OCI-LY7 (cell line): ENCODE results near the gene SFI1. TPM values are rescaled to one million over a fixed set of nuclear protein-coding genes. Genes with fewer than 3 reads are reported as not detected.
"Not testable (repeated sequence)": the region's sequence is repeated elsewhere in the genome, so short reads cannot be mapped to it uniquely, and the experiment has no call there.

Source experiments
- BruUV-seq: library from RNA; stranded (reverse); fragments of 400-500 nt; replicated peaks from 2 replicates; lab custom pipeline; 2021; lab: Mats Ljungman, UMichigan
- CTCF ChIA-PET: fragments of 300-600 bp; sonication (Branson Sonifier 250); formaldehyde crosslinking; loops from one replicate; lab custom pipeline; 2022; ENCODE audit warnings: antibody characterized with exemption; ENCODE audit not compliant: unreplicated experiment; lab: Charles Lee
- POLR2A ChIA-PET: fragments of 300-600 bp; sonication (Branson Sonifier 250); formaldehyde crosslinking; loops from one replicate; lab custom pipeline; 2022; ENCODE audit warnings: antibody characterized with exemption; lab: Charles Lee
- DNase-seq: peaks from one replicate; pipeline ENCODE4 v3.0.0-alpha.2; 2015; ENCODE audit warnings: low spot score
- H2AFZ ChIP-seq: fragments of 200-600 bp; sonication (generic), shearing (Covaris generic); 2 replicates; pipeline ENCODE4 v1.6.1; 2014; ENCODE audit warnings: mild to moderate bottlenecking, antibody characterized with exemption, low read length, moderate library complexity
- H3K27ac ChIP-seq: fragments of 200-600 bp; sonication (generic); 2 replicates; pipeline ENCODE4 v1.5.1; 2014; ENCODE audit warnings: mixed run types, low read depth, mild to moderate bottlenecking, moderate library complexity, low read length, inconsistent platforms; ENCODE audit not compliant: poor library complexity, severe bottlenecking
- H3K36me3 ChIP-seq: fragments of 200-600 bp; sonication (generic); 2 replicates; pipeline ENCODE4 v1.6.1; 2014; ENCODE audit warnings: mild to moderate bottlenecking, antibody characterized with exemption, low read length, moderate library complexity, mixed read lengths; ENCODE audit not compliant: insufficient read depth
- H3K4me1 ChIP-seq: fragments of 200-600 bp; sonication (generic); 2 replicates; pipeline ENCODE4 v1.5.1; 2014; ENCODE audit warnings: mild to moderate bottlenecking, low read length; ENCODE audit not compliant: insufficient read depth, poor library complexity, severe bottlenecking
- H3K4me2 ChIP-seq: fragments of 200-600 bp; sonication (generic); 2 replicates; pipeline ENCODE4 v1.6.1; 2014; ENCODE audit warnings: mild to moderate bottlenecking, low read length
- H3K4me3 ChIP-seq: fragments of 200-600 bp; sonication (generic); 2 replicates; pipeline ENCODE4 v1.5.1; 2014; ENCODE audit warnings: mild to moderate bottlenecking, low read depth, low read length; ENCODE audit not compliant: poor library complexity, severe bottlenecking
- H3K79me2 ChIP-seq: fragments of 200-600 bp; sonication (generic); 2 replicates; pipeline ENCODE4 v1.6.1; 2016; ENCODE audit warnings: low read depth, mild to moderate bottlenecking, low read length, moderate library complexity, mixed read lengths; ENCODE audit not compliant: insufficient read depth
- H3K9me2 ChIP-seq: fragments of 200-600 bp; sonication (generic); 2 replicates; pipeline ENCODE4 v1.6.1; 2016; ENCODE audit warnings: mild to moderate bottlenecking, low read length, mixed read lengths; ENCODE audit not compliant: insufficient read depth
- H3K9me3 ChIP-seq: fragments of 200-600 bp; sonication (generic); 2 replicates; pipeline ENCODE4 v1.6.1; 2014; ENCODE audit warnings: mild to moderate bottlenecking, mixed run types, low read length, mixed read lengths
- H4K20me1 ChIP-seq: fragments of 200-600 bp; sonication (generic); 2 replicates; pipeline ENCODE4 v1.6.1; 2014; ENCODE audit warnings: mild to moderate bottlenecking, antibody characterized with exemption, low read length, moderate library complexity, mixed read lengths; ENCODE audit not compliant: insufficient read depth
- EZH2phosphoT487 ChIP-seq: fragments of 200-600 bp; sonication (generic); IDR thresholded peaks from 2 replicates; pipeline ENCODE4 v1.6.1; 2018; ENCODE audit warnings: low read depth, borderline replicate concordance, mild to moderate bottlenecking, mixed run types, antibody characterized with exemption, low read length, moderate library complexity, mixed read lengths
- intact Hi-C: fragments of 100-400 bp; cut with micrococcal nuclease; formaldehyde crosslinking; loops from one replicate; pipeline ENCODE4 v1.10.0; 2022; ENCODE audit not compliant: unreplicated experiment
- total RNA-seq, 2 experiments: library from RNA; depleted of rRNA in 1 of 2; stranded (reverse); fragments of >200 nt in 1 of 2; shearing (Covaris generic) in 1 of 2; gene quantifications; 2 replicates each; pipeline ENCODE4 v1.2.3, GENCODE V29; 2014 to 2022
- TF ChIP-seq, protein P1 (sequence below): fragments of 200-600 bp; sonication (generic); conservative IDR thresholded peaks from 2 replicates; pipeline ENCODE4 v1.5.1; 2014; ENCODE audit warnings: mild to moderate bottlenecking, antibody characterized with exemption, low read length, moderate library complexity, mixed read lengths

Gene SFI1
- total RNA-seq, 2 experiments from 2014 or later = 72.6 to 132 TPM

- no peak overlapping the region for H3K27ac ChIP-seq
- ChIA-PET CTCF (no interaction called here), POLR2A (interaction anchor here (1.0 kb wide), 1 partner anchor 10 kb away, joined by 4 read pairs; no protein-coding TSS in a partner anchor)
- no peak overlapping the region for H2AFZ ChIP-seq
- peaks cover 4% of the 10 kb centered on the region for H3K4me1 ChIP-seq
- no peaks in the 10 kb centered on the region for H3K9me3 ChIP-seq
- no TSS peak for BruUV-seq
- no peaks in the 10 kb centered on the region for H3K9me2 ChIP-seq
- intact Hi-C loops = no loop called here
- H3K4me3 ChIP-seq = no peak overlapping the region
- no peaks in the 10 kb centered on the region for H4K20me1 ChIP-seq
- H3K79me2 ChIP-seq = no peaks in the 10 kb centered on the region
- peak; percentile 12 for DNase-seq
- TF ChIP-seq EZH2phosphoT487 = no peak
- TF ChIP-seq, protein P1, sequence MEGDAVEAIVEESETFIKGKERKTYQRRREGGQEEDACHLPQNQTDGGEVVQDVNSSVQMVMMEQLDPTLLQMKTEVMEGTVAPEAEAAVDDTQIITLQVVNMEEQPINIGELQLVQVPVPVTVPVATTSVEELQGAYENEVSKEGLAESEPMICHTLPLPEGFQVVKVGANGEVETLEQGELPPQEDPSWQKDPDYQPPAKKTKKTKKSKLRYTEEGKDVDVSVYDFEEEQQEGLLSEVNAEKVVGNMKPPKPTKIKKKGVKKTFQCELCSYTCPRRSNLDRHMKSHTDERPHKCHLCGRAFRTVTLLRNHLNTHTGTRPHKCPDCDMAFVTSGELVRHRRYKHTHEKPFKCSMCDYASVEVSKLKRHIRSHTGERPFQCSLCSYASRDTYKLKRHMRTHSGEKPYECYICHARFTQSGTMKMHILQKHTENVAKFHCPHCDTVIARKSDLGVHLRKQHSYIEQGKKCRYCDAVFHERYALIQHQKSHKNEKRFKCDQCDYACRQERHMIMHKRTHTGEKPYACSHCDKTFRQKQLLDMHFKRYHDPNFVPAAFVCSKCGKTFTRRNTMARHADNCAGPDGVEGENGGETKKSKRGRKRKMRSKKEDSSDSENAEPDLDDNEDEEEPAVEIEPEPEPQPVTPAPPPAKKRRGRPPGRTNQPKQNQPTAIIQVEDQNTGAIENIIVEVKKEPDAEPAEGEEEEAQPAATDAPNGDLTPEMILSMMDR = no peak
- no peak overlapping the region for H3K4me2 ChIP-seq
- H3K36me3 ChIP-seq = peaks cover 40% of the 10 kb centered on the region
Measured at GRCh38 chr22:31537019-31537535, 40.7 kb downstream of the SFI1 start.

- no peaks in the 10 kb centered on the region for H3K79me2 ChIP-seq
- no peaks in the 10 kb centered on the region for H3K9me2 ChIP-seq
- ChIA-PET CTCF (no interaction called here), POLR2A (interaction anchor here (0.7 kb wide), 1 partner anchor 91 kb away, joined by 4 read pairs; no protein-coding TSS in a partner anchor)
- TF ChIP-seq EZH2phosphoT487 = no peak
- TF ChIP-seq, protein P1 = no peak
- H3K9me3 ChIP-seq = no peaks in the 10 kb centered on the region
- intact Hi-C loops = no loop called here
- H3K36me3 ChIP-seq = peaks cover 39% of the 10 kb centered on the region
- no peak overlapping the region for H3K27ac ChIP-seq
- BruUV-seq = no TSS peak
- H4K20me1 ChIP-seq = no peaks in the 10 kb centered on the region
- H3K4me2 ChIP-seq = no peak overlapping the region
- no peak overlapping the region for H3K4me3 ChIP-seq
- H2AFZ ChIP-seq = no peak overlapping the region
- no peak for DNase-seq
- H3K4me1 ChIP-seq = peaks cover 4% of the 10 kb centered on the region
Measured at GRCh38 chr22:31538815-31539214, 42.5 kb downstream of the SFI1 start.

DNA sequence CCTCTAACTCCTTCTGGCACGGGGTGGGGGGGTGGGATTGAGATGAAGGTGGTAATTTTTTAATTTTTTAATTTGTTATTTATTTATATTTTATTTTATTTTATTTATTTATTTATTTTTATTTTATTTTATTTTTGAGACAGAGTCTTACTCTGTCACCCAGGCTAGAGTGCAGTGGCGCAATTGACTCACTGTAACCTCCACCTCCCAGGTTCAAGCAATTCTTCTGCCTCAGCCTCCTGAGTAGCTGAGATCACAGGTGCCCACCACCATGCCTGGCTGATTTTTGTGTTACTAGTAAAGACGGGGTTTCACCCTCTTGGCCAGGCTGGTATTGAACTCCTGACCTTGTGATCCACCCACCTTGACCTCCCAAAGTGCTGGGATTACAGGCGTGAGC, 43.8 kb downstream of the SFI1 start:
- DNase-seq, H4K20me1 ChIP-seq, CTCF ChIA-PET, intact Hi-C loops, H3K79me2 ChIP-seq, BruUV-seq, H3K4me1 ChIP-seq, H2AFZ ChIP-seq, H3K4me2 ChIP-seq, H3K27ac ChIP-seq, H3K9me3 ChIP-seq, H3K9me2 ChIP-seq, H3K4me3 ChIP-seq: not testable (repeated sequence)
- peaks cover 48% of the 10 kb centered on the region for H3K36me3 ChIP-seq
- POLR2A ChIA-PET = interaction anchor here (0.7 kb wide), 2 partner anchors 102 to 322 kb away, joined by 3 read pairs; no protein-coding TSS in a partner anchor
